ENCODE data around the gene PAPPA. TPM values are rescaled to one million over a fixed set of nuclear protein-coding genes. Genes with fewer than 3 reads are reported as not detected.

The PAPPA gene, protein sequence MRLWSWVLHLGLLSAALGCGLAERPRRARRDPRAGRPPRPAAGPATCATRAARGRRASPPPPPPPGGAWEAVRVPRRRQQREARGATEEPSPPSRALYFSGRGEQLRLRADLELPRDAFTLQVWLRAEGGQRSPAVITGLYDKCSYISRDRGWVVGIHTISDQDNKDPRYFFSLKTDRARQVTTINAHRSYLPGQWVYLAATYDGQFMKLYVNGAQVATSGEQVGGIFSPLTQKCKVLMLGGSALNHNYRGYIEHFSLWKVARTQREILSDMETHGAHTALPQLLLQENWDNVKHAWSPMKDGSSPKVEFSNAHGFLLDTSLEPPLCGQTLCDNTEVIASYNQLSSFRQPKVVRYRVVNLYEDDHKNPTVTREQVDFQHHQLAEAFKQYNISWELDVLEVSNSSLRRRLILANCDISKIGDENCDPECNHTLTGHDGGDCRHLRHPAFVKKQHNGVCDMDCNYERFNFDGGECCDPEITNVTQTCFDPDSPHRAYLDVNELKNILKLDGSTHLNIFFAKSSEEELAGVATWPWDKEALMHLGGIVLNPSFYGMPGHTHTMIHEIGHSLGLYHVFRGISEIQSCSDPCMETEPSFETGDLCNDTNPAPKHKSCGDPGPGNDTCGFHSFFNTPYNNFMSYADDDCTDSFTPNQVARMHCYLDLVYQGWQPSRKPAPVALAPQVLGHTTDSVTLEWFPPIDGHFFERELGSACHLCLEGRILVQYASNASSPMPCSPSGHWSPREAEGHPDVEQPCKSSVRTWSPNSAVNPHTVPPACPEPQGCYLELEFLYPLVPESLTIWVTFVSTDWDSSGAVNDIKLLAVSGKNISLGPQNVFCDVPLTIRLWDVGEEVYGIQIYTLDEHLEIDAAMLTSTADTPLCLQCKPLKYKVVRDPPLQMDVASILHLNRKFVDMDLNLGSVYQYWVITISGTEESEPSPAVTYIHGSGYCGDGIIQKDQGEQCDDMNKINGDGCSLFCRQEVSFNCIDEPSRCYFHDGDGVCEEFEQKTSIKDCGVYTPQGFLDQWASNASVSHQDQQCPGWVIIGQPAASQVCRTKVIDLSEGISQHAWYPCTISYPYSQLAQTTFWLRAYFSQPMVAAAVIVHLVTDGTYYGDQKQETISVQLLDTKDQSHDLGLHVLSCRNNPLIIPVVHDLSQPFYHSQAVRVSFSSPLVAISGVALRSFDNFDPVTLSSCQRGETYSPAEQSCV (N-terminal part only)
- 34.7 and 39.9 TPM in 2 replicates for polyA plus RNA-seq (2011; rRNA removed)
- 90.5 and 100 TPM in 2 replicates for polyA minus RNA-seq (2011; rRNA and poly(A)+ RNA removed)

DNA sequence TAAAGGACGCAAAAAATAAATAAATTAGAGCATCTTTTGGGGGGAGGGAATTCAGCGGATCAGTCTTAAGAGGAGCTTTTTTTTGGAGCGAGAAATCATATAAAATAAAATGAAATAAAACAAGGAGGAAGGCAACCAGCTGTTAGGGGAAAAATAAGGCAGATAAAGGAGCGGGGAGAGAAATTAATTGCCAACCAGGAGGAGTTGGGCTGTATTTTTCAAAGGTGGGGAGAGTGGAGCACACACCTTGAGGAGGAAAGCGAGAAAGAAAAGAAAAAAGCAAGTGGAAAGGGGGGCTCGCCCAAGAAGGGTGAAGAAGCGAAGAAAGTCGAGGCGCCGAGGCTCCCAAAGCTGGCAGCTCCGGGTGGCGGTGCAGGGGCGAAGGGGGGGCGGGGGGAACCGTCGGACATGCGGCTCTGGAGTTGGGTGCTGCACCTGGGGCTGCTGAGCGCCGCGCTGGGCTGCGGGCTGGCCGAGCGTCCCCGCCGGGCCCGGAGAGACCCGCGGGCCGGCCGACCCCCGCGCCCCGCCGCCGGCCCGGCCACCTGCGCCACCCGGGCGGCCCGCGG, at the start of gene PAPPA:
Gene PAPPA (plus strand): TSS at position 27 of the 569 bp plus-strand sequence. CDS start 382 bp downstream, at position 409.
- no peaks in the 10 kb centered on the region for H3K27me3 ChIP-seq (ENCODE audit: control insufficient read depth, insufficient read depth, low read length)
- H3K36me3 ChIP-seq (ENCODE audit: control insufficient read depth, insufficient read depth, low read length) = peaks cover 3% of the 10 kb centered on the region; the same call in 1 of the 2 replicates
- no peak for TF ChIP-seq CTCF (IDR thresholded peaks at IDR 0.05; ENCODE audit: insufficient read depth, low read depth, low read length)
- ChIA-PET CTCF (interaction anchor here (0.9 to 4.4 kb wide), 4 partner anchors 154 to 560 kb away, joined by 3 to 17 read pairs (median 3); no protein-coding TSS in a partner anchor), POLR2A (interaction anchor here (0.6 to 2.1 kb wide), 7 partner anchors 52 to 564 kb away, joined by 3 to 21 read pairs (median 5); no protein-coding TSS in a partner anchor)
- peak within 1 kb of the TSS; percentile 62 for H3K4me3 ChIP-seq (ENCODE audit: low read depth, low read length)
- DNase-seq (ENCODE audit: low read depth) = no peak

DNA sequence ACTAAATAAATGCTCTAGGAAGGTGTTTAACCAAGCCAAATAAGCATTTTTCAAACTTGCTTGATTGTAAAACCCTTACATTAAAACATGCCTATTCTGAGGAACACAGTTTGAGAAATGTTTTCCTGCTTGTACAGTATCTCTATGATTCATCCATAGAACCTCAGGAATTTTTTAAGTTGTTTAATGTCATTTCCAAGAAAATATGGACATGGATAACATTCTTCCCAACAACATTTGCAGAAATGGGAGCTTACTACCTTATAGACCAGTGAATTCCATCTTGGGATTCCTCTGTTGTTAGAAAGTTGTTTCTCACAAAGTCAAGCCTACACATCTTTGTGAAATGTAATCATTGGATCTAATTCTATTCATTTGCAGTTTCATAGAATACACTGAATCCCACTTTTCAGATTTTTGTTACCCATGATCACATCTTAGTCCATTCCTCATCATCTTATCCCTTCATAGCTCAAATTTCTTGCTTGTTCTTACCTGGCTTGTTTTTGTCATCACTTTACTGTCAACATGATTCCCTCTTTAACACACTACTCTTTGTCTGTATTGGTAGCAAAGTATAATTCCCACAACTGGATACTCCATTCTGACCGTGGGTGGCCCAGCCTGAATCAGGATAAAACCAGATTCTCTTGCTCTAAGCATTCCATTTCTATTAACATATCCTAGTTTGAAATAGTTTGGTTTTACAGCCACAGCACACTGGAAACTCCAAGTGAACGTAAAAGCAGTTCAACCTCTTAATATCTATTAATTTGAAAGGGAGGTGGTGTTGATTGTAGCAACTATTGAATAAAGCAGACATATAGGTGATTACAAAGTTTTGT, 49.4 kb upstream of the PAPPA start:
- no peaks in the 10 kb centered on the region for H3K27me3 ChIP-seq (ENCODE audit: control insufficient read depth, insufficient read depth, low read length)
- POLR2A ChIA-PET = interaction anchor here (1.3 kb wide), 1 partner anchor 29 kb away, joined by 5 read pairs; no protein-coding TSS in a partner anchor
- no peak for DNase-seq (ENCODE audit: low read depth)
- CTCF ChIA-PET = no interaction called here
- no peak for TF ChIP-seq CTCF (IDR thresholded peaks at IDR 0.05; ENCODE audit: insufficient read depth, low read depth, low read length)
- no peaks in the 10 kb centered on the region for H3K36me3 ChIP-seq (ENCODE audit: control insufficient read depth, insufficient read depth, low read length)
- H3K4me3 ChIP-seq (ENCODE audit: low read depth, low read length) = no peak overlapping the region

DNA sequence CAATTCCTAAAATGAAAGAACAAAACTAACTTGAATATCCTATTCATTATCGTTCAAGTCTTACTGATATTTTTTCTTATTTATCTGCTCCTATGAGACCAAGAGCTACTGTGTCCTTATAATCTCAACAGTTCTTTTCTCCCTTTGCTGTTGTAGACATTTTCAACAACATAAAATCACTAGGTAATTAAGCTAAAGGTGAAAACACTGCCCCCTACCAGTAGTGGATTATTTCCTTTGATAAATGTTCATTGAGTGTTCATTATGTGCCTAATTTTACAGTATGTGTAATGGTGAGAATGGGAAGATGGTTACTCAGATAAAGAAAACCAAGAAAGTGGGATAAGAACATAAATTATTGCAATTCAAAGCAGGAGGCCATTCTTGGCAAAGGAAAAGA, 41.4 kb upstream of the PAPPA start:
- H3K36me3 ChIP-seq (ENCODE audit: control insufficient read depth, insufficient read depth, low read length) = no peaks in the 10 kb centered on the region
- DNase-seq (ENCODE audit: low read depth) = no peak
- TF ChIP-seq CTCF (IDR thresholded peaks at IDR 0.05; ENCODE audit: insufficient read depth, low read depth, low read length) = 0 out of 2 replicates have a peak, but pooled peaks have one; percentile 14
- H3K27me3 ChIP-seq (ENCODE audit: control insufficient read depth, insufficient read depth, low read length) = no peaks in the 10 kb centered on the region
- CTCF ChIA-PET = interaction anchor here (1.7 kb wide), 1 partner anchor 38 kb away, joined by 3 read pairs; no protein-coding TSS in a partner anchor
- POLR2A ChIA-PET = no interaction called here
- no peak overlapping the region for H3K4me3 ChIP-seq (ENCODE audit: low read depth, low read length)

DNA sequence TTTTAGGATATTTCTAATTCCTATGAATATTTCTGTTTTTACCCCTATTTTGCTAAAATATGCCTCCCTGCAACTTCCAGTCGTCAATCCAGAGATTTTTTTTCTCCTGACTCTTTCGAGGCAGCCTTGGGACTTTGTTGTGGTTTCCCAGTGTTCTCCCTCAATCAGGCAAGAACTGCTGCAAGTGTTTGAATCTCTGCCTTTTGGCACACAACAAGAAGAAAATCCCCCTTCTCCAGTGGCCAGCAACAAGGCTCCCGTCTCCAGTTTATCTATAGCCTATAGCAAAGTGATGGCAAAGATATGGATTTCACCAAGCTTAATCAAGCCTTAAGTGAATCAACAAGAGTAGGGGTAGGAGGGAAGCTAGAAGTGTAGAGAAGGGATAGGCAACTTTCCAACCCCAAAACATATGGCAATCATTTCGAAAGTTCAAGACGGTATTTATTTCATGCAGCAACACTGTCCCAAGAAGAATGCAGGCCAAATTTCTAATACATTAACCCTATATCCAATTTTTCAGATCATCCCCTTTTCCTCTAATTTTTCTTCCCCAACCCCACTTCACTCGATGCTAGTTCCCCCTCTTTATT, 37.7 kb upstream of the PAPPA start:
- no peak for TF ChIP-seq CTCF (IDR thresholded peaks at IDR 0.05; ENCODE audit: insufficient read depth, low read depth, low read length)
- H3K36me3 ChIP-seq (ENCODE audit: control insufficient read depth, insufficient read depth, low read length) = no peaks in the 10 kb centered on the region
- ChIA-PET POLR2A (no interaction called here), CTCF (interaction anchor here (1.5 kb wide), 1 partner anchor 13 kb away, joined by 3 read pairs; no protein-coding TSS in a partner anchor)
- no peaks in the 10 kb centered on the region for H3K27me3 ChIP-seq (ENCODE audit: control insufficient read depth, insufficient read depth, low read length)
- peak; percentile 31 for DNase-seq (ENCODE audit: low read depth)
- no peak overlapping the region for H3K4me3 ChIP-seq (ENCODE audit: low read depth, low read length)

Data from BJ (cell line).